Liver (tissue), 9 donors: ENCODE results near the gene GRIP1. TPM values are rescaled to one million over a fixed set of nuclear protein-coding genes. Genes with fewer than 3 reads are reported as not detected.

Source experiments
- DNase-seq: peaks from one replicate; pipeline ENCODE4 v3.0.0-alpha.2; 2017; ENCODE audit warnings: low spot score
- H3K27ac ChIP-seq, 2 donors: one replicate each; pipeline ENCODE4 v1.7.0; 2013; ENCODE audit warnings: inconsistent platforms in 2 of 2, low read length in 2 of 2, control low read depth in 1 of 2, low read depth in 1 of 2, mild to moderate bottlenecking in 1 of 2
- H3K27me3 ChIP-seq, 4 donors: one replicate each; pipeline versions ENCODE4 v1.6.1 to v1.7.0; 2013; ENCODE audit warnings: low read length in 3 of 4, inconsistent platforms in 1 of 4, mild to moderate bottlenecking in 1 of 4, moderate library complexity in 1 of 4; ENCODE audit not compliant: control insufficient read depth in 4 of 4, insufficient read depth in 4 of 4
- H3K36me3 ChIP-seq, 4 donors: one replicate each; pipeline versions ENCODE4 v1.6.1 to v1.7.0; 2013; ENCODE audit warnings: low read length in 3 of 4, mild to moderate bottlenecking in 3 of 4, low read depth in 1 of 4, moderate library complexity in 1 of 4; ENCODE audit not compliant: control insufficient read depth in 4 of 4, insufficient read depth in 3 of 4
- H3K4me1 ChIP-seq, 4 donors: one replicate each; pipeline versions ENCODE4 v1.6.1 to v1.7.0; 2013; ENCODE audit warnings: low read length in 3 of 4, mild to moderate bottlenecking in 3 of 4, moderate library complexity in 1 of 4; ENCODE audit not compliant: control insufficient read depth in 4 of 4, insufficient read depth in 4 of 4
- H3K4me3 ChIP-seq, 3 donors: one replicate each; pipeline versions ENCODE4 v1.6.1 to v1.7.0; 2013; ENCODE audit warnings: low read length in 3 of 3, control low read depth in 1 of 3, low read depth in 1 of 3, mild to moderate bottlenecking in 1 of 3
- H3K9ac ChIP-seq, 2 donors: one replicate each; pipeline ENCODE4 v1.7.0; 2013; ENCODE audit warnings: low read length in 2 of 2, mild to moderate bottlenecking in 2 of 2, moderate library complexity in 2 of 2, control low read depth in 1 of 2, low read depth in 1 of 2
- H3K9me3 ChIP-seq, 4 donors: one replicate each; pipeline versions ENCODE4 v1.6.1 to v1.7.0; 2013; ENCODE audit warnings: low read length in 3 of 4; ENCODE audit not compliant: control insufficient read depth in 4 of 4
- ATF3 ChIP-seq: IDR thresholded peaks from 2 replicates; pipeline ENCODE4 v1.6.1; 2016; ENCODE audit warnings: antibody characterized with exemption
- CTCF ChIP-seq: fragments of 150-350 bp; IDR thresholded peaks from 2 replicates; pipeline ENCODE4 v1.5.1; 2017; ENCODE audit warnings: improper control_type of control experiment, low read depth, low read length; ENCODE audit not compliant: missing input control
- EGR1 ChIP-seq, 2 donors: IDR thresholded peaks; 2 replicates each; pipeline ENCODE4 v1.6.1; 2016 to 2018; ENCODE audit warnings: antibody characterized with exemption in 2 of 2, low read depth in 2 of 2
- FOXA1 ChIP-seq: IDR thresholded peaks from 2 replicates; pipeline ENCODE4 v1.6.1; 2016; ENCODE audit warnings: antibody characterized with exemption
- HNF4A ChIP-seq, 2 donors: conservative IDR thresholded peaks; 2 replicates each; pipeline ENCODE4 v1.6.1; 2016; ENCODE audit warnings: antibody characterized with exemption in 2 of 2, mild to moderate bottlenecking in 2 of 2
- HNF4G ChIP-seq: IDR thresholded peaks from 2 replicates; pipeline ENCODE4 v1.6.1; 2016; ENCODE audit warnings: antibody characterized with exemption
- JUND ChIP-seq, 2 donors: IDR thresholded peaks; 2 replicates each; pipeline ENCODE4 v1.6.1; 2016; ENCODE audit warnings: antibody characterized with exemption in 2 of 2
- MAX ChIP-seq: IDR thresholded peaks from 2 replicates; pipeline ENCODE4 v1.6.1; 2016; ENCODE audit warnings: antibody characterized with exemption
- NR2F2 ChIP-seq: IDR thresholded peaks from 2 replicates; pipeline ENCODE4 v1.6.1; 2016; ENCODE audit warnings: antibody characterized with exemption
- RAD21 ChIP-seq, 2 donors: IDR thresholded peaks; 2 replicates each; pipeline ENCODE4 v1.6.1; 2016; ENCODE audit warnings: antibody characterized with exemption in 2 of 2, mild to moderate bottlenecking in 2 of 2
- REST ChIP-seq: IDR thresholded peaks from 2 replicates; pipeline ENCODE4 v1.6.1; 2016; ENCODE audit warnings: antibody characterized with exemption, mild to moderate bottlenecking
- RXRA ChIP-seq, 2 donors: IDR thresholded peaks; 2 replicates each; pipeline ENCODE4 v1.6.1; 2017 to 2018; ENCODE audit warnings: antibody characterized with exemption in 2 of 2, mild to moderate bottlenecking in 1 of 2
- SP1 ChIP-seq: IDR thresholded peaks from 2 replicates; pipeline ENCODE4 v1.6.1; 2018; ENCODE audit warnings: antibody characterized with exemption, mild to moderate bottlenecking
- TAF1 ChIP-seq: conservative IDR thresholded peaks from 2 replicates; pipeline ENCODE4 v1.6.1; 2016; ENCODE audit warnings: antibody characterized with exemption, mild to moderate bottlenecking
- YY1 ChIP-seq: IDR thresholded peaks from 2 replicates; pipeline ENCODE4 v1.6.1; 2016; ENCODE audit warnings: antibody characterized with exemption, mild to moderate bottlenecking
- ZBTB33 ChIP-seq: IDR thresholded peaks from 2 replicates; pipeline ENCODE4 v1.6.1; 2016; ENCODE audit warnings: antibody characterized with exemption
- WGBS: extraction: QIAGEN DNeasy Blood & Tissue Kit; methylation state at CpG from one replicate; pipeline ENCODE4 v1.1.7; 2013; 5-methylcytosine and 5-hydroxymethylcytosine counted together
- polyA plus RNA-seq, 2 donors: library from polyadenylated mRNA; stranded (reverse) in 1 of 2; unstranded in 1 of 2; fragments of 200-250 nt in 1 of 2; fragments of >200 nt in 1 of 2; fragmentation: Nextera tagmentation in 1 of 2; extraction: Ambion mirVana in 1 of 2; gene quantifications; one replicate each; pipeline versions ENCODE4 v1.2.1 to v1.2.3, GENCODE V29; 2013 to 2015
- total RNA-seq, 2 donors: library from RNA; depleted of rRNA; stranded (reverse); fragments of >200 nt; gene quantifications; one replicate each; pipeline ENCODE4 v1.2.3, GENCODE V29; 2014
- donor health status: healthy.
- donor health status: healthy.
- donor health status: healthy.
- donor health status: healthy.
- donor health status: healthy.

Gene GRIP1
- total and polyA plus RNA-seq, 4 donors: 0.05 to 1.5 (median 0.24) TPM

- 58% methylated on average over 4 of the region's 4 CpGs for WGBS
These were observed 269.5 kb downstream of the GRIP1 start for GRCh38 chr12:66409195-66409871.

GRCh38 chr12:66405395-66405794 is 273.5 kb downstream of the GRIP1 start:
- Histone ChIP-seq H3K4me3 (no peak overlapping the region), H3K9ac (no peak overlapping the region), H3K4me1 (no peaks in the 10 kb centered on the region), H3K36me3 (no peaks in the 10 kb centered on the region), H3K9me3 (no peaks in the 10 kb centered on the region), H3K27ac (no peak overlapping the region), H3K27me3 (no peaks in the 10 kb centered on the region)
- DNase-seq: no peak
- no peak for TF ChIP-seq NR2F2
- TF ChIP-seq FOXA1: no peak
- TF ChIP-seq TAF1: no peak
- TF ChIP-seq JUND (IDR thresholded peaks at IDR 0.05): no peak
- TF ChIP-seq RXRA (IDR thresholded peaks at IDR 0.05): no peak
- no peak for TF ChIP-seq SP1
- TF ChIP-seq YY1: no peak
- no peak for TF ChIP-seq MAX
- no peak for TF ChIP-seq REST
- TF ChIP-seq CTCF: no peak
- no peak for TF ChIP-seq ATF3
- TF ChIP-seq HNF4G: no peak
- no peak for TF ChIP-seq RAD21 (IDR thresholded peaks at IDR 0.05)
- no peak for TF ChIP-seq EGR1 (IDR thresholded peaks at IDR 0.05; ENCODE audit: low read depth in 2 of 2)

More at GRCh38 chr12:66409195-66409871, 269.5 kb downstream of the GRIP1 start:
- no peaks in the 10 kb centered on the region for H3K9me3 ChIP-seq
- DNase-seq: no peak
- H3K4me3 ChIP-seq: no peak overlapping the region
- no peaks in the 10 kb centered on the region for H3K4me1 ChIP-seq
- TF ChIP-seq HNF4A (conservative IDR thresholded peaks at IDR 0.05) (no peak), EGR1 (IDR thresholded peaks at IDR 0.05; ENCODE audit: low read depth in 2 of 2) (no peak), MAX (no peak), RAD21 (IDR thresholded peaks at IDR 0.05) (peak; percentile 86 to 91), CTCF (peak; percentile 59), ZBTB33 (no peak)
- H3K27me3 ChIP-seq: no peaks in the 10 kb centered on the region
- H3K27ac ChIP-seq: no peak overlapping the region
- no peak overlapping the region for H3K9ac ChIP-seq
- H3K36me3 ChIP-seq: no peaks in the 10 kb centered on the region
